AG04450 (cell line): ENCODE data around the gene PRSS58. TPM values are rescaled to one million over a fixed set of nuclear protein-coding genes. Genes with fewer than 3 reads are reported as not detected.

Source experiments
- CTCF ChIA-PET: fragments of 300-600, 350-600 bp; formaldehyde crosslinking; extraction: SDS; loops from one replicate; lab custom pipeline; 2022; ENCODE audit warnings: antibody characterized with exemption, inconsistent platforms; lab: Charles Lee
- POLR2A ChIA-PET: fragments of 350-600 bp; formaldehyde crosslinking; extraction: SDS; loops from one replicate; lab custom pipeline; 2021; ENCODE audit warnings: antibody characterized with exemption, inconsistent platforms; lab: Yijun Ruan, JAX
- DNase-seq: peaks from one replicate; pipeline ENCODE4 v3.0.0-alpha.2; 2011; ENCODE audit warnings: low read depth, low spot score
- H3K27ac ChIP-seq: one replicate; pipeline ENCODE4 v1.5.1; 2012; ENCODE audit warnings: low read depth, low read length, control low read depth
- H3K27me3 ChIP-seq: one replicate; pipeline ENCODE4 v1.6.0; 2012; ENCODE audit warnings: low read length; ENCODE audit not compliant: control insufficient read depth, insufficient read depth
- H3K4me3 ChIP-seq: 2 replicates; pipeline ENCODE4 v1.5.1; 2011; ENCODE audit warnings: mild to moderate bottlenecking, low read depth, low read length, control low read depth
- H3K9me3 ChIP-seq: 2 replicates; pipeline ENCODE4 v1.5.1; 2012; ENCODE audit warnings: low read length; ENCODE audit not compliant: control insufficient read depth, insufficient read depth
- polyA plus RNA-seq: library from polyadenylated mRNA; depleted of rRNA; stranded (reverse); fragments of >200 nt; gene quantifications from 2 replicates; pipeline ENCODE4 v1.2.3, GENCODE V29; 2011; rRNA removed
- small RNA-seq: library from RNA; depleted of rRNA; stranded (forward); fragments of <200 nt; gene quantifications from one replicate; pipeline ENCODE3, GENCODE V24; 2012; ENCODE audit warnings: low read depth; ENCODE audit not compliant: insufficient read length
- TF ChIP-seq, protein P1 (sequence below): IDR thresholded peaks from 2 replicates; pipeline ENCODE4 v1.5.1; 2011; ENCODE audit warnings: low read depth, low read length, control low read depth, inconsistent platforms

The PRSS58 gene
- polyA plus RNA-seq, 1 experiment: not detected

- H3K9me3 ChIP-seq: peaks cover 19% of the 10 kb centered on the region
- POLR2A ChIA-PET: no interaction called here
- no peak for DNase-seq
- CTCF ChIA-PET: no interaction called here
- H3K4me3 ChIP-seq: no peak overlapping the region
- TF ChIP-seq, protein P1, sequence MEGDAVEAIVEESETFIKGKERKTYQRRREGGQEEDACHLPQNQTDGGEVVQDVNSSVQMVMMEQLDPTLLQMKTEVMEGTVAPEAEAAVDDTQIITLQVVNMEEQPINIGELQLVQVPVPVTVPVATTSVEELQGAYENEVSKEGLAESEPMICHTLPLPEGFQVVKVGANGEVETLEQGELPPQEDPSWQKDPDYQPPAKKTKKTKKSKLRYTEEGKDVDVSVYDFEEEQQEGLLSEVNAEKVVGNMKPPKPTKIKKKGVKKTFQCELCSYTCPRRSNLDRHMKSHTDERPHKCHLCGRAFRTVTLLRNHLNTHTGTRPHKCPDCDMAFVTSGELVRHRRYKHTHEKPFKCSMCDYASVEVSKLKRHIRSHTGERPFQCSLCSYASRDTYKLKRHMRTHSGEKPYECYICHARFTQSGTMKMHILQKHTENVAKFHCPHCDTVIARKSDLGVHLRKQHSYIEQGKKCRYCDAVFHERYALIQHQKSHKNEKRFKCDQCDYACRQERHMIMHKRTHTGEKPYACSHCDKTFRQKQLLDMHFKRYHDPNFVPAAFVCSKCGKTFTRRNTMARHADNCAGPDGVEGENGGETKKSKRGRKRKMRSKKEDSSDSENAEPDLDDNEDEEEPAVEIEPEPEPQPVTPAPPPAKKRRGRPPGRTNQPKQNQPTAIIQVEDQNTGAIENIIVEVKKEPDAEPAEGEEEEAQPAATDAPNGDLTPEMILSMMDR: no peak
- H3K27ac ChIP-seq: no peak overlapping the region
- no peaks in the 10 kb centered on the region for H3K27me3 ChIP-seq
Observed at GRCh38 chr7:142231716-142232115, 26.1 kb downstream of the PRSS58 start.

- Histone ChIP-seq H3K4me3 (no peak overlapping the region), H3K27me3 (no peaks in the 10 kb centered on the region), H3K9me3 (peaks cover 19% of the 10 kb centered on the region), H3K27ac (no peak overlapping the region)
- CTCF ChIA-PET: no interaction called here
- DNase-seq: no peak
- TF ChIP-seq, protein P1: no peak
- POLR2A ChIA-PET: no interaction called here
Observed at GRCh38 chr7:142228537-142229104, 29.2 kb downstream of the PRSS58 start.

Small RNAs within 50 kb of the gene (small RNA-seq; reads per million reads assigned to genes)
- not detected for gene TRBV1

Other genes starting within 250 kb of the PRSS58 start
- not detected in 2 replicates for gene MGAM2, start 146.3 kb downstream of the PRSS58 start, polyA plus RNA-seq